ENCODE data around the gene GBF1.
"Not testable (repeated sequence)": the region's sequence is repeated elsewhere in the genome, so short reads cannot be mapped to it uniquely, and the experiment has no call there.

Gene GBF1

DNA sequence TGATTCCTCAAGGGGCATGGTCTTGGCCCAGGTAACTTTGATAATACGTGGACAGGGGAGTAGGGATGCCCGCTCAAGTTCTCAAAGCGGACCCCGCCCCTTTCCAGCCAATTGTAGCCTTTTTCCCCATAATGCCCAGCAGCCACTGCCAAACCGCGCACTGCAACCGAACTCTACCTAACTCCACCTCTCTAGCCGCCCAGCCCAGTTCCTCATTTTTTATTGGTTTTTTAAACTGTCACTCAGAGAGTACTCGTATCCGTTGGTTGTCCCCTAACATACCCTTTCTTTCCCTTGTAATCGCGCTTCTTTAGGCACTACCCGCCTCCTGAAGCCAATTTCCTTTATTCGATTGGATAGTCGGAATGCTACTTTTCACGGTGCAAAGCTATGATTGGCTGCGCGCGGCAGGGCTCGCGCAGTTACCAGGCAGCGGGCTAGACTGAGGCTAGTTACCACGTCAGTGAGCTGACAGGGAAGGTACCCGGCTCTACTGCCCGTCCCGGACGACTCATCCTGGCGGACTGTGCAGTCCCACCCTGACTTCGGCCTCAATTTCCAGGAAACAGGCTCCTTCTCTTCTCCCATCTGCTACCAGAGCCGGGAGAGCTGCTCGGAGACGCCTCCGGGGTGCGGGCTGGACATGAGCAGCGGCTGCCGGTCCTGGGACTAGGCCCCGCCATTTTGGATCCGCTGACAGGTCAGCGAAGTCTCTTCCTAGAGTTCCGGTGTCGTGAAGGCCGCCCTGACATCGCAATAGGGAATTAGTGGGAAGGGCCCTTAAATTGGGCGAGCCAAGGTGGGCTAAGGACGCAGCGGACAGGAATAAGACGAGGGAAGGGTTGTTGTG is at the start of gene GBF1:
Gene GBF1, plus strand, starts transcription at position 451 of the 850 bp plus-strand sequence. CDS start 13,407 bp downstream, outside the sequence.
- DNase-seq: peak; percentile 99

- DNase-seq: no peak
Observed at GRCh38 chr10:102196893-102197292, 48.4 kb upstream of the GBF1 start.

- no peak for DNase-seq
Observed at GRCh38 chr10:102198027-102198426, 47.3 kb upstream of the GBF1 start.

DNA sequence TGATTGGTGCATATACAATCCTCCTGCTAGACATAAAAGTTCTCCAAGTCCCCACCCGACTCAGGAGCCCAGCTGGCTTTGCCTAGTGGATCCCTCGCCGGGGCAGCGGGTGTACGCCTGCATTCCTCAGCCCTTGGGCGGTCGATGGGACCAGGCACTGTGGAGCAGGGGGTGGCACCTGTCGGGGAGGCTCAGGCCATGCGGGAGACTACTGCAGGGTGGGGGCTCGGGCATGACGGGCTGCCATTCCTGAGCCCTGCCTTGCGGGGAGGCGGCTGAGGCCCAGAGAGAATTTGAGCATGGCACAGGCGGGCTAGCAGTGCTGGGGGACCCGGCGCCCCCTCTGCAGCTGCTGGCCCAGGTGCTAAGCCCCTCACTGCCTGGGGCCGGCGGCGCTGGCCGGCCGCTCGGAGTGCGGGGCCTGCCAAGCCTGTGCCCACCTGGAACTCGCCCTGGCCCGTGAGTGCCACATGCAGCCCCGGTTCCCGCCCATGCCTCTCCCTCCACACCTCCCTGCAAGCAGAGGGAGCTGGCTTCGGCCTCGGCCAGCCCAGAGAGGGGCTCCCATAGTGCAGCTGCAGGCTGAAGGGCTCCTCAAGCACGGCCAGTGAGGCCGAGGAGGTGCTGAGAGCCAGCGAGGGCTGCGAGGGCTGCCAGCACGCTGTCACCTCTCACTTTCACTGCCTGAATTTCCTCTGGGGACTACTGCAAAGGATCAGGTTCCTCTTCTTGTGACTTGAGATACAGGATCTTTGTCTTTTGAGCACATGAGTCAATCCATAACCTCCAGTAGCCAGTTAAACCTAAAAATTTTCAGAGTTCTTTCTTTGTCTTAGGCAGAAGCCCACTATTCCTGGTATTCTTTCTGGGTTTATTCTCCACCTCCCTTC is 44.3 kb upstream of the GBF1 start:
- DNase-seq: no peak

GRCh38 chr10:102202386-102202785 is 42.9 kb upstream of the GBF1 start:
- no peak for DNase-seq

GRCh38 chr10:102208311-102209035 is 36.9 kb upstream of the GBF1 start:
- no peak for DNase-seq

- DNase-seq: no peak
Observed at GRCh38 chr10:102211615-102212299, 33.6 kb upstream of the GBF1 start.

- not testable (repeated sequence) for DNase-seq
Observed at GRCh38 chr10:102213599-102213998, 31.7 kb upstream of the GBF1 start.

GRCh38 chr10:102219370-102219769 is 26.0 kb upstream of the GBF1 start:
- DNase-seq: no peak

DNA sequence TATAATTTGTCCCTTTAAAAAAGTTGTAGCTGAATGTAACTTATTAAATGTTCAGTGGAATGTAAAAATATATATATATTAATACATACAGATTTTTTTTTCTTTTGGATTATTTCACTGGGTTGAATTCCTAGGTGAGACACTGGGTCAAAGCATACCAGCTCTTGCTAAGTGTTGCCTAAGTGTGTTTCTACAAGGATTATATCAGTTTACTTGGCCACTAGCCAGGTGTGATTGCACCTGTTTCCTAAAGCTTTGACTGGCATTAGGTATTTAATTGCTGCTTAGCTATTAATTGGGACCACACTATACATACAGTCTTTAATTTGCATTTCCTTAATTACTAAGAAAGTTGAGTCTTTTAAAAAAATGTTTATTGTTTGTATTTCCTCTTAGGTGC is 24.7 kb upstream of the GBF1 start:
- no peak for DNase-seq

GRCh38 chr10:102222797-102223196 is 22.5 kb upstream of the GBF1 start:
- DNase-seq: no peak

DNA sequence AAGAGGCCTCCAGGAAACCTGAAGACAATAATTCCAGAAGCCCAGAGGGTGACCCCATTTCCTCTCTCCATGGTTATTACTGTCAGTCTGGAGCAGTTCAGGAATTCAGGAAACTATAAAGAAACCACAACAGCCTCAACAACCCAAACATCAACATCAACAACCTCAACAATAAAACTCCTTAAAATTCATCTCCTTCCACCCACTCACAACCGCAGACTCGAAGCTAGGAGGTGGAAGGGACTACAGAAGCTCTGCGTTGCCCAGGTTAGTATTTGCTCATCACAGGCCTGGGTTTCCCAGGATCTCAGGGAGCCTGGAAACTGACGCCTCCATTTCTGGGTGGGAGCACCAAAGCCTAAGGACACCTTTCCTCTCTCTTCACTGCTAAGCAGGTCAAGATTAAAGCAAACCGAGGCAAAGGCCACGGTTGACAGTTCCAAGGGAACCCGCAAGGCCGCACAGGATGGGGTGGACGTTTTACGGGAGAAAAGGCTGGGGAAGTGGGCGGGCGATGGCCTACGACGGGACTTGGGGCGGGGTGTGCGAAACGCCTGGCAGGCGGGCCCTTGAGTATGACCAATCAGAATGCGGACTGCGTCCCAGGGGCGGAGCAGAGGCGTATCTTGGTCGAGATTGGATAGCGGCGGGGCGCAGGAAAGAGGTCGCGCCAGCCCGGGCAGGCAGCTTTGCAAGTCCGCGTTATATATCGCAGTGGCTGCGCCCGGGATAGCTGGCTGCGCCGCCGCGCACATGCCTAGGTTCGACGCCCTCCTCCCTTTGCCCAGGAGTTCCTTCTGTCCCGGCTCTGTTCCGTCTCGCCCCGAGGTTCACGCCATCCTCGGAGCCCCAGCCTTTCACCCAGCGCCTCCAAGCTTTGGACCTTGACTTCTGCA is 19.4 kb upstream of the GBF1 start, which contains the start of gene ELOVL3:
Gene ELOVL3, plus strand, starts transcription at position 654 of the 896 bp plus-strand sequence. CDS start 250 bp downstream, outside the sequence.
- no peak for DNase-seq

DNA sequence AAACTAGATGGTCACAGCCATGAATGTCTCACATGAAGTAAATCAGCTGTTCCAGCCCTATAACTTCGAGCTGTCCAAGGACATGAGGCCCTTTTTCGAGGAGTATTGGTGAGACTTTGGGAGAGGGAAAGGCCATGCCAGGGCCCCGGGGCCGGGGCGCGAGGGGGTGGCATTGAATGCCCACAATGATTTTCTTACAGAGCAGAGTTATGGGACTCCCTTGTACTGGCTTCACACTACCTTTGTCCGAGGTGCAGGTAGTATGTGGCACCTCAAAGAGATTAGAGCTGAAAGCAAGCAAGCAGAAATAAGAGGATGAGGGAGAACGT is 18.8 kb upstream of the GBF1 start:
- no peak for DNase-seq

- DNase-seq: no peak
Observed at GRCh38 chr10:102227050-102227449, 18.3 kb upstream of the GBF1 start.

- peak; percentile 58 for DNase-seq
Observed at GRCh38 chr10:102229810-102230263, 15.5 kb upstream of the GBF1 start.

GRCh38 chr10:102230264-102230860 is 15.0 kb upstream of the GBF1 start:
- DNase-seq: peak; percentile 27

- no peak for DNase-seq
Observed at GRCh38 chr10:102230861-102231356, 14.4 kb upstream of the GBF1 start.

DNA sequence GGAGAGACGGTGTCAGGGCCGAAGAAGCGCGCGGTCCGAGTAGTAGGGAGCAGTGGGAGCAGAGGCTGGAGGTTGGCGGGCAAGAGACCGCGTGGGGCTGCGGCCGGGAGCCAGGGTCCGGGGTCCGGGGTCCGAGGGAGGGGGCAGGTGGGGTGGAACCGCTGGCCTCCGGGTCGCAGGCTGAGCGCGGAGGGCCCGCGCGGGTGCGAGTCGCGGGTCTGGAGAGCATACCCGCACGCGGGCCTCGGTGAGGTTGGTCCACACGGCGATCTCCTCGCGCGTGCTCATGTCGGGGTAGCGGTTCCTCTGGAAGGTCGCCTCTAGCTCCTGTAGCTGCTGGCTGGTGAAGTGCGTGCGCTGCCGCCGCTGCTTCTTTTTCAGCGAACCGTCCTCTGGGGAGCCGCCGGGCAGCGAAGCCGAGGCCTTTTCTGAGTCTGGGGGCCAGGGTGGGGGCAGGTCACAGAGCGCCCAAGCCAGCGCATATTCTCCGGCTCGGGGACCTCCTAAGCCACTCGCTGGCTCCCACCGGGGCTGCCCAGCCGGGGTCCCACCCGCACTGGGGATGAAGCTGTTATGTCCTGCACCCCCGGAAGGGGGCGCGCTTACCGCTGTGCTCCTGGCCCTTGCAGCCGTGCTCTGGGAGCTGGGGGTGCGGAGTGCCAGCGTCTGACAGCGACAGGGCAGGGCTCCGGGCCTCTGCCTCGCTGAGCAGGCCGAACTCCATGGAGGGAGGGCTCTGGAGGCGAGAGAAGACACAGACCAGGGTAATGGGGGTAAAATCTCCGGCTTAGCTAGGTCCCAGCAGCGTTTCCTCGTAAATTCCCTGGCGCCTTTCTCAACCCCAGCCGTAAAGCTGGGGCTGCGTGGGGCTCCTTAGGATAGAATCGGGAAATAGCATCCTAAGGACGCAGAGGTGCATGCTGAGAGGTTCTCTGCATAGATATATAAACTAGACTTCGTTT is 13.7 kb upstream of the GBF1 start:
- peak; percentile 15 for DNase-seq

DNA sequence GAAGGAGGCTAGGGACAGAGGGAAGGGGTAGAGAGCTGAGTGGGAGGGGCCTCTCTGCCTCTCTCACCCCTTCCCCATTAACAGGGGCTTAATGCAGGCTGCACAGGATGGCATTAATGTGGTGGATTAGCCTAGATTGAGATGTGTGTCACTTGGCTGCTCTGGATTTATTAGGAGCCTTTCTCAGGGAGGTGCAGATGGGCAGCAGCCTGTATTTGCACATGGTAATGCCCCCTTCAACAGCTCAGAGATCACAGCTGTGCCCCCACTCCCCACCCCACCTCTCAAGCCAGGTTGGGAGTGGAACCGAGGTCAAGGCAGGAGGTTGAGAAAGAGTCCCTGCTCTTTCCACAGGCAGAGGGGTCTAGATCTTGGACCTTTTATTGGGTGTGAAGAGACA is 11.3 kb upstream of the GBF1 start:
- no peak for DNase-seq

All from NCI-H1694 (cell line).